Progenitor cell of endocrine pancreas (in vitro differentiated cells): ENCODE measurements around the gene OTX1. TPM values are rescaled to one million over a fixed set of nuclear protein-coding genes. Genes with fewer than 3 reads are reported as not detected.
"Not testable (repeated sequence)": the region's sequence is repeated elsewhere in the genome, so short reads cannot be mapped to it uniquely, and the experiment has no call there.

Source experiments
- DNase-seq: peaks from one replicate; pipeline ENCODE4 v3.0.0; 2021; ENCODE audit warnings: low spot score; ENCODE audit not compliant: unreplicated experiment
- H3K27ac Mint-ChIP-seq: 2 replicates; pipeline ENCODE4 v1.8.0; 2021; ENCODE audit warnings: mild to moderate bottlenecking, moderate library complexity, mixed read lengths
- H3K27me3 Mint-ChIP-seq: 2 replicates; pipeline ENCODE4 v1.8.0; 2021; ENCODE audit warnings: mixed read lengths
- H3K36me3 Mint-ChIP-seq: 2 replicates; pipeline ENCODE4 v1.8.0; 2022; ENCODE audit warnings: mixed read lengths; ENCODE audit not compliant: insufficient read depth
- H3K4me1 Mint-ChIP-seq: 2 replicates; pipeline ENCODE4 v1.8.0; 2021; ENCODE audit warnings: low read depth, mixed read lengths
- H3K4me3 Mint-ChIP-seq: 2 replicates; pipeline ENCODE4 v1.8.0; 2021; ENCODE audit warnings: low read depth, mild to moderate bottlenecking, moderate library complexity, mixed read lengths
- H3K9me3 Mint-ChIP-seq: 2 replicates; pipeline ENCODE4 v1.8.0; 2021; ENCODE audit warnings: low read depth, mixed read lengths
- CTCF ChIP-seq: fragments of 200-600 bp; sonication (generic); IDR thresholded peaks from one replicate; pipeline ENCODE4 v1.5.0; 2021; ENCODE audit warnings: antibody characterized with exemption, mild to moderate bottlenecking; ENCODE audit not compliant: unreplicated experiment
- total RNA-seq: library from RNA; stranded (reverse); gene quantifications from 2 replicates; pipeline ENCODE4 v1.2.1, GENCODE V29; 2021

The OTX1 gene
- total RNA-seq, 1 donor from 2014 or later, result 1.0 TPM

DNA sequence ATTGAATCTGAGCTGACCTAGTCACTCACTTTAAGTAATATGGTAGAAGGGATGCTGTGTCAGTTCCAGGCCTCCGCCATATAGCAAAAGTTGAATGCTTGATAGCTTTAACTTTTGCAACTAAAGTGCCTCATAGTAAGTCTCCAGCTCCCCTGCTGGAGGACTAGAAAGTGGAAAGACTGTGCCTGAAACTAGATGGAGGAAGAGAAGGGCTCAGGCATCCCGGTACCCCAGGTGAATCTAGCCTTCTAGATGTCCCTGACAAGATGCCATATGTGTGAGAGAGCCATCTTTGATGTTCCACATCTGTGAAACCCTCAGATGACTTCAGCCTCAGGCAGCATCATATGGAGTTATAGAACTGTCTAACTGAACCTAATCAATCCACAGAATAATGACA, 21.0 kb downstream of the OTX1 start:
- no peak for DNase-seq
- H3K36me3 Mint-ChIP-seq, result no peaks in the 10 kb centered on the region
- no peak overlapping the region for H3K27ac Mint-ChIP-seq
- H3K9me3 Mint-ChIP-seq, result no peaks in the 10 kb centered on the region
- TF ChIP-seq CTCF, result no peak
- no peaks in the 10 kb centered on the region for H3K4me1 Mint-ChIP-seq
- no peak overlapping the region for H3K4me3 Mint-ChIP-seq
- H3K27me3 Mint-ChIP-seq, result peaks cover 7% of the 10 kb centered on the region

DNA sequence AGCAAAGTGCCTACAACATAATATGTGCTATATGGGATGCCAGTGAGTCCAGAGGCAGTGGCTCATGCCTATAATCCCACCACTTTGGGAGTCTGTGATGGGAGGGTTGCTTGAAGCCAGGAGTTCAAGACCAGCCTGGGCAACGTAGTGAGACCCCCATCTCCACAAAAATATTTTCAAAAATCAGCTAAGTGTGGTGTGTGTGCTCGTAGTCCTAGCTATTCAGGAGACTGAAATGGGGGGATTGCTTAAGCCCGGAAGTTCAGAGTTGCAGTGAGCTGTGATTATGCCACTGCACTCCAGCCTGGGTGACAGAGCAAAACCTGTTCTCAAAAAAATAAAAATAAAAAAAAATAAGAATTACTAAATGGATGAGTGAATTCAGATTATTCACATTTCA, 23.4 kb downstream of the OTX1 start:
- Mint-ChIP-seq H3K36me3 (no peaks in the 10 kb centered on the region), H3K9me3 (no peaks in the 10 kb centered on the region), H3K27me3 (no peaks in the 10 kb centered on the region), H3K4me3 (no peak overlapping the region), H3K27ac (no peak overlapping the region), H3K4me1 (no peaks in the 10 kb centered on the region)
- DNase-seq, result no peak
- no peak for TF ChIP-seq CTCF

- H3K4me3 Mint-ChIP-seq, H3K4me1 Mint-ChIP-seq, H3K27ac Mint-ChIP-seq, H3K36me3 Mint-ChIP-seq, DNase-seq, H3K9me3 Mint-ChIP-seq, H3K27me3 Mint-ChIP-seq: not testable (repeated sequence)
Measured at GRCh38 chr2:63074399-63074798, 23.8 kb downstream of the OTX1 start.

DNA sequence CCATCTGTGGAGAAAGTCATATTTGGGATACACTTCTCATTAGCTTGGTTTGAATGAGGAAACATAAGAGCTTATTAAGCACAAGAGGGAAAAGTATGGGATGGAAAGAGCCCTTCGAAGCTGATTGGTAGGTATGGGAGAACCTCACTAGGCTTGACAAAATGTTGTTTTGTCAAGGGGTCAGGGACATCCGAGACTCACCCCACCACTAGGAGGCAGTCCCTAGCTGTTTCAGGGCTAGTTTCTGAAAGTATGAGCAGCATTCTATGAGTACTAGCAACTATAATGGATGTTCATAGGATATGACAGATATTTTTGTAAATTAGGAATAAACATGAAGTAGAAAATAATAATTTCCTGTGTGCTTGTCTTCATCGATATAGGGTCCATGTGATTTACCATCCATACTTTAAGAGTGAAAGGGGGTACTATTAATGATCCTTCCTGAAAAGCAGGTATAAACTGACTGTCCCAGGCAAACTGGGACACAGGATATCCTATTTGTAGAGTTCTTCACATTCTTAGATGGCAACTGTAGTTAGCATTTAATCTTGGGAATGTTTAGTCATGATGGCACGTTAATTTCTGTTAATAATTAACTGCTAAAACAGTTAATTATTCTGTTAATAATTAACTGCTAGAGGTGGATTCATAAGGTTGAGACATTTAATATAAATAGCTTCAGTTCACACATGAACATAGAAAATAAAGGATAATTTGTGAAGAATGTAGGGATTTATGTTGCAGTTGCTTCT, 28.4 kb downstream of the OTX1 start:
- TF ChIP-seq CTCF, result peak; percentile 28
- no peaks in the 10 kb centered on the region for H3K4me1 Mint-ChIP-seq
- no peak overlapping the region for H3K4me3 Mint-ChIP-seq
- no peak for DNase-seq
- H3K9me3 Mint-ChIP-seq, result no peaks in the 10 kb centered on the region
- H3K27ac Mint-ChIP-seq, result no peak overlapping the region
- no peaks in the 10 kb centered on the region for H3K27me3 Mint-ChIP-seq
- no peaks in the 10 kb centered on the region for H3K36me3 Mint-ChIP-seq

DNA sequence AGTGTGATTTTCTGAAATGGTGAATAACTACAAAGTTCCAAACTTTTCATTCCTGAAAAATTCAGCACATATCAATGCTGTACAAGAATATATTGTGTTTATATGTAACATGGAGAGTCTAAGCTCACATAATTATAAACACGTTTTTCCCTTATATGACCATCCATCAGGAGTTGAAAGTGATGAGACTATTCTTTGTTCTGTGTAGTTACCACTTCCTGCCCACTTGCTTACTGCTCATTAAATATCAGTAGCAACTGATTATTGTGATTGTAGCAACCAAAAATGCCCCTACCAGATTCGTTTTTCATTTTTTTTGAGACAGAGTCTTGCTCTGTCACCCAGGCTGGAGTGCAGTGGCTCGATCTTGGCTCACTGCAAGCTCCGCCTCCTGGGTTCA, 30.8 kb downstream of the OTX1 start:
- Mint-ChIP-seq H3K4me3 (no peak overlapping the region), H3K36me3 (no peaks in the 10 kb centered on the region), H3K27ac (no peak overlapping the region), H3K27me3 (no peaks in the 10 kb centered on the region), H3K4me1 (peaks cover 2% of the 10 kb centered on the region), H3K9me3 (peaks cover 5% of the 10 kb centered on the region)
- no peak for TF ChIP-seq CTCF
- no peak for DNase-seq

DNA sequence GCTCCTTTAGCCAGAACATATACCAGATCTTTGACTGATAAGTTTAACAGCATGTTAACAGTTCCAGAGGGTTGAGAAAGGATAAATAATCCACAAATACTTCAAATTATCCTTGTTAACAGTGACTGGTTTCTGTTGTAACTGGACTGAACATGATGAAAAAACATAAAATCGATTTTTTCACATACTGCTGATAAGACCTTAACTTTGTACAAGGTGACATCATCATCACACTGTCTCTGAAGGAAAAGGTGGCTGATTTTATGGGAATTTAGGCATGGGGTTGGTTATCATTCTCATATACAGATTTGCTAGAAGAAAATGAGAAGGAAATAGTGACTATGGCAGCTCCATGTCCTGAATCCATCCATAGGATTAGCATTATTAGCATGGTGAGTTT, 36.1 kb downstream of the OTX1 start:
- H3K4me1 Mint-ChIP-seq, result peaks cover 2% of the 10 kb centered on the region
- H3K27me3 Mint-ChIP-seq, result no peaks in the 10 kb centered on the region
- no peak for TF ChIP-seq CTCF
- H3K4me3 Mint-ChIP-seq, result no peak overlapping the region
- no peak for DNase-seq
- H3K27ac Mint-ChIP-seq, result no peak overlapping the region
- H3K36me3 Mint-ChIP-seq, result no peaks in the 10 kb centered on the region
- peaks cover 5% of the 10 kb centered on the region for H3K9me3 Mint-ChIP-seq
